Measurements from ENCODE around the gene TGFBR1.

The TGFBR1 gene

GRCh38 chr9:99190597-99191283, 85.8 kb downstream of the TGFBR1 start:
- TF ChIP-seq PPARA (CRISPR knock-in tag; IDR thresholded peaks at IDR 0.05; ENCODE audit: borderline replicate concordance) = no peak
- TF ChIP-seq TCF4 (CRISPR knock-in tag; IDR thresholded peaks at IDR 0.05; ENCODE audit: borderline replicate concordance) = no peak
- TF ChIP-seq ZFP3 (CRISPR knock-in tag; IDR thresholded peaks at IDR 0.05) = no peak
- TF ChIP-seq ZNF8 (CRISPR knock-in tag; IDR thresholded peaks at IDR 0.05) = no peak
- no peak for TF ChIP-seq SNAI2 (CRISPR knock-in tag; IDR thresholded peaks at IDR 0.05)
- TF ChIP-seq GLIS3 (CRISPR knock-in tag; IDR thresholded peaks at IDR 0.05) = no peak
- TF ChIP-seq PATZ1 (CRISPR knock-in tag; IDR thresholded peaks at IDR 0.05; ENCODE audit: borderline replicate concordance) = no peak
- TF ChIP-seq ZNF565 (CRISPR knock-in tag; conservative IDR thresholded peaks at IDR 0.05; ENCODE audit: low read depth) = no peak
- no peak for TF ChIP-seq POU6F1 (CRISPR knock-in tag; IDR thresholded peaks at IDR 0.05; ENCODE audit: borderline replicate concordance, low read depth)
- TF ChIP-seq TOX (CRISPR knock-in tag; IDR thresholded peaks at IDR 0.05; ENCODE audit: borderline replicate concordance) = no peak
- no peak for TF ChIP-seq ZFP30 (CRISPR knock-in tag; IDR thresholded peaks at IDR 0.05)
- TF ChIP-seq, protein P1, sequence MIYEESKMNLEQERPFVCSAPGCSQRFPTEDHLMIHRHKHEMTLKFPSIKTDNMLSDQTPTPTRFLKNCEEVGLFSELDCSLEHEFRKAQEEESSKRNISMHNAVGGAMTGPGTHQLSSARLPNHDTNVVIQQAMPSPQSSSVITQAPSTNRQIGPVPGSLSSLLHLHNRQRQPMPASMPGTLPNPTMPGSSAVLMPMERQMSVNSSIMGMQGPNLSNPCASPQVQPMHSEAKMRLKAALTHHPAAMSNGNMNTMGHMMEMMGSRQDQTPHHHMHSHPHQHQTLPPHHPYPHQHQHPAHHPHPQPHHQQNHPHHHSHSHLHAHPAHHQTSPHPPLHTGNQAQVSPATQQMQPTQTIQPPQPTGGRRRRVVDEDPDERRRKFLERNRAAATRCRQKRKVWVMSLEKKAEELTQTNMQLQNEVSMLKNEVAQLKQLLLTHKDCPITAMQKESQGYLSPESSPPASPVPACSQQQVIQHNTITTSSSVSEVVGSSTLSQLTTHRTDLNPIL (CRISPR knock-in tag; IDR thresholded peaks at IDR 0.05; ENCODE audit: low read depth) = no peak
- no peak for TF ChIP-seq CSRNP3 (CRISPR knock-in tag; IDR thresholded peaks at IDR 0.05)
- no peak for TF ChIP-seq CSDC2 (CRISPR knock-in tag; IDR thresholded peaks at IDR 0.05)
- no peak for TF ChIP-seq ARNTL (CRISPR knock-in tag; IDR thresholded peaks at IDR 0.05; ENCODE audit: borderline replicate concordance, low read depth)
- TF ChIP-seq ZC3H10 (CRISPR knock-in tag; IDR thresholded peaks at IDR 0.05) = no peak
- TF ChIP-seq ISL1 (CRISPR knock-in tag; IDR thresholded peaks at IDR 0.05) = no peak

DNA sequence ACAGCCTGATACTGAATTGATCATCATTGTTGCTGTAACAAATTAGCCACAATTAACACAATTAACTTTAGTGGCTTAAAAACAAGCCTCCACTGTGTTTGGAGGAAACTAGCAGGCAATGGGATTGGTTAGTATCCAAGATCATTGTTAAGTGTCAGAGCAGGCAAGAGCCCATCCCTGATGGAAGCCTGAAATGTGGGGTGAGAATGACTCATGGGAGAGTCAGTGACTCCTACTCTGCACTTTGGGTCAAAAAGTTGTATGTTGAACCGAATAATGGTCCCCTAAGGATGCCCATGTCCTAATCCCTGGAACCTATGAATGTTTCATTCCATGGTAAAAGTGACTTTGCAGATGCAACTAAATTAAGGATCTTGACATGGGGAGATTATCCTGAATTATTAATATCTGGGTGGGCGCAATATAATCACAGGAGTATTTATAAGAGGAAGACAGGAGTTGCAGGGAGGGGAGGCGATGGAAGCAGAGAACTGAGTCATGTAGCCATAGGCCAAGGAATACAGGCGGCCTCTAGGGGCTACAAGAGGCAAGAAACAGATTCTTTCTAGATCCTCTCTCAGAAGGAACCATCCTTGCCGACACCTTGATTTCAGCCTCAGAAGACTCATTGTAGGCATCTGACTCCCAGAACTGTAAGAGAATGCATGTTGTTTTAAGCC, 88.0 kb downstream of the TGFBR1 start:
- ATAC-seq = peak; percentile 51; the same call in 2 of the 3 replicates
- TF ChIP-seq ZFP3 (CRISPR knock-in tag; IDR thresholded peaks at IDR 0.05) (no peak), POU6F1 (CRISPR knock-in tag; IDR thresholded peaks at IDR 0.05; ENCODE audit: borderline replicate concordance, low read depth) (no peak), CSRNP3 (CRISPR knock-in tag; IDR thresholded peaks at IDR 0.05) (no peak), ZNF70 (CRISPR knock-in tag; IDR thresholded peaks at IDR 0.05) (no peak), SNAI2 (CRISPR knock-in tag; IDR thresholded peaks at IDR 0.05) (no peak)
- TF ChIP-seq, protein P2, sequence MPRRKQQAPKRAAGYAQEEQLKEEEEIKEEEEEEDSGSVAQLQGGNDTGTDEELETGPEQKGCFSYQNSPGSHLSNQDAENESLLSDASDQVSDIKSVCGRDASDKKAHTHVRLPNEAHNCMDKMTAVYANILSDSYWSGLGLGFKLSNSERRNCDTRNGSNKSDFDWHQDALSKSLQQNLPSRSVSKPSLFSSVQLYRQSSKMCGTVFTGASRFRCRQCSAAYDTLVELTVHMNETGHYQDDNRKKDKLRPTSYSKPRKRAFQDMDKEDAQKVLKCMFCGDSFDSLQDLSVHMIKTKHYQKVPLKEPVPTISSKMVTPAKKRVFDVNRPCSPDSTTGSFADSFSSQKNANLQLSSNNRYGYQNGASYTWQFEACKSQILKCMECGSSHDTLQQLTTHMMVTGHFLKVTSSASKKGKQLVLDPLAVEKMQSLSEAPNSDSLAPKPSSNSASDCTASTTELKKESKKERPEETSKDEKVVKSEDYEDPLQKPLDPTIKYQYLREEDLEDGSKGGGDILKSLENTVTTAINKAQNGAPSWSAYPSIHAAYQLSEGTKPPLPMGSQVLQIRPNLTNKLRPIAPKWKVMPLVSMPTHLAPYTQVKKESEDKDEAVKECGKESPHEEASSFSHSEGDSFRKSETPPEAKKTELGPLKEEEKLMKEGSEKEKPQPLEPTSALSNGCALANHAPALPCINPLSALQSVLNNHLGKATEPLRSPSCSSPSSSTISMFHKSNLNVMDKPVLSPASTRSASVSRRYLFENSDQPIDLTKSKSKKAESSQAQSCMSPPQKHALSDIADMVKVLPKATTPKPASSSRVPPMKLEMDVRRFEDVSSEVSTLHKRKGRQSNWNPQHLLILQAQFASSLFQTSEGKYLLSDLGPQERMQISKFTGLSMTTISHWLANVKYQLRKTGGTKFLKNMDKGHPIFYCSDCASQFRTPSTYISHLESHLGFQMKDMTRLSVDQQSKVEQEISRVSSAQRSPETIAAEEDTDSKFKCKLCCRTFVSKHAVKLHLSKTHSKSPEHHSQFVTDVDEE (CRISPR knock-in tag; IDR thresholded peaks at IDR 0.05) = no peak

More at GRCh38 chr9:99190597-99191283, 85.8 kb downstream of the TGFBR1 start:
- ATAC-seq = no peak

Data from SK-N-SH treated with all-trans-retinoic acid at 6 μM for 48 hours (cell line).